ENCODE results near the gene MRPL52.
"Not testable (repeated sequence)": the region's sequence is repeated elsewhere in the genome, so short reads cannot be mapped to it uniquely, and the experiment has no call there.

Gene MRPL52

DNA sequence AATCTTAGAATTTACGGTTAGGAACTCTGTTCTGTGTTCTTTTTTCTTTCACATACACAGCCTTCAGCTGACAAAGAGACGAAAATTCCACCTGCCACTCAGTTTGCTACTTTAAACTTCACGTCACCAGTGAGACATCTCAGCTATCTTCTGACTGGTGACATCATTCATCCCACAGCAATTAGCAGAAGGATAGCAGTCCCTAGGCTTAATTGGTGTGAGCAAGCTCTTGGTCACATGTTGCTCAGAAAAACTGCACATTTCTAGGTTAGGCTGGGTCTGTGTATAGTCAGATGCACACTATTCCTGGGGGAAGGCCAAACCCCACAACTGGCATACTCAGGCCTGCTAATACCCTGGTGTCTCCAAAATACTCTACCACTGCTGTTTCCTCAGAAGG is 38.4 kb upstream of the MRPL52 start:
- Mint-ChIP-seq H3K4me1 (no peaks in the 10 kb centered on the region), H3K27me3 (ENCODE audit: low read depth) (no peaks in the 10 kb centered on the region), H3K4me3 (no peak overlapping the region), H3K27ac (no peak overlapping the region), H3K9me3 (no peaks in the 10 kb centered on the region), H3K36me3 (ENCODE audit: low read depth) (no peaks in the 10 kb centered on the region)
- TF ChIP-seq, protein P1, sequence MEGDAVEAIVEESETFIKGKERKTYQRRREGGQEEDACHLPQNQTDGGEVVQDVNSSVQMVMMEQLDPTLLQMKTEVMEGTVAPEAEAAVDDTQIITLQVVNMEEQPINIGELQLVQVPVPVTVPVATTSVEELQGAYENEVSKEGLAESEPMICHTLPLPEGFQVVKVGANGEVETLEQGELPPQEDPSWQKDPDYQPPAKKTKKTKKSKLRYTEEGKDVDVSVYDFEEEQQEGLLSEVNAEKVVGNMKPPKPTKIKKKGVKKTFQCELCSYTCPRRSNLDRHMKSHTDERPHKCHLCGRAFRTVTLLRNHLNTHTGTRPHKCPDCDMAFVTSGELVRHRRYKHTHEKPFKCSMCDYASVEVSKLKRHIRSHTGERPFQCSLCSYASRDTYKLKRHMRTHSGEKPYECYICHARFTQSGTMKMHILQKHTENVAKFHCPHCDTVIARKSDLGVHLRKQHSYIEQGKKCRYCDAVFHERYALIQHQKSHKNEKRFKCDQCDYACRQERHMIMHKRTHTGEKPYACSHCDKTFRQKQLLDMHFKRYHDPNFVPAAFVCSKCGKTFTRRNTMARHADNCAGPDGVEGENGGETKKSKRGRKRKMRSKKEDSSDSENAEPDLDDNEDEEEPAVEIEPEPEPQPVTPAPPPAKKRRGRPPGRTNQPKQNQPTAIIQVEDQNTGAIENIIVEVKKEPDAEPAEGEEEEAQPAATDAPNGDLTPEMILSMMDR (IDR thresholded peaks at IDR 0.05; ENCODE audit: unreplicated experiment in 3 of 3): no peak

DNA sequence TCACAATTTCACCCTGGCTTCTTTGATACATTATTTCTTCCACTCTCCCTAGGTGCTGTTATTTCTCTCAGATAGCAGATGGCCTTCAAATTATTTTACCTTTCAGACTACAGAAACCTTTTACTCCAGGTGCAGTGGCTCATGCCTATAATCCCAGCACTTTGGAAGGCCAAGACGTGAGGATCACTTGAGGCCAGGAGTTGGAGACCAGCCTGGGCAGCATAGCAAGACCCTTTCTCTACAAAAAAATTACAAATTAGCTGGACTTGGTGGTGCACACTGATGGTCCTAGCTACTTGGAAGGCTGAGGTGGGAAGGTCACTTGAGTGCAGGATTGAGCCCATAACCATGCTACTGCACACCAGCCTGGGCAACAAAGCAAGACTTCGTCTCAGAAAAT is 37.5 kb upstream of the MRPL52 start:
- no peak overlapping the region for H3K27ac Mint-ChIP-seq
- no peak overlapping the region for H3K4me3 Mint-ChIP-seq
- H3K9me3 Mint-ChIP-seq: no peaks in the 10 kb centered on the region
- H3K27me3 Mint-ChIP-seq (ENCODE audit: low read depth): no peaks in the 10 kb centered on the region
- no peaks in the 10 kb centered on the region for H3K4me1 Mint-ChIP-seq
- no peaks in the 10 kb centered on the region for H3K36me3 Mint-ChIP-seq (ENCODE audit: low read depth)
- TF ChIP-seq, protein P1 (IDR thresholded peaks at IDR 0.05; ENCODE audit: unreplicated experiment in 3 of 3): no peak

DNA sequence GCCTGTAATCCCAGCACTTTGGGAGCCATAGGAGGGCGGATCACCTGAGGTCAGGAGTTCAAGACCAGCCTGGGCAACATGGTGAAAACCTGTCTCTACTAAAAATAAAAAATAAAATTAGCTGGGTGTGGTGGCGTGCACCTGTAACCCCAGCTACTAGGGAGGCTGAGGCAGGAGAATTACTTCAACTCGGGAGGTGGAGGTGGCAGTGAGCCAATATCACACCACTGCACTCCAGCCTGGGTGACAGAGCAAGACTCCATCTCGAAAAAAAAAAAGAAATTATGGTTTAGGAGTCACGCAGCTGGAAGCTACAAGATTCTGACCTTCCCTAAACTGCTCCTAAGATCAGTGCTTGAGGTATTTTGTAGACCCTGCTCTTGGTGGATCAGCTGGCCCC is 36.1 kb upstream of the MRPL52 start:
- H3K36me3 Mint-ChIP-seq (ENCODE audit: low read depth); H3K27me3 Mint-ChIP-seq (ENCODE audit: low read depth); H3K4me1 Mint-ChIP-seq; H3K9me3 Mint-ChIP-seq; H3K4me3 Mint-ChIP-seq: not testable (repeated sequence)
- peak overlapping the region in 1 of 3 experiments; percentile 76 for H3K27ac Mint-ChIP-seq

- TF ChIP-seq, protein P1 (IDR thresholded peaks at IDR 0.05; ENCODE audit: unreplicated experiment in 3 of 3): no peak
- Mint-ChIP-seq H3K27ac (peak overlapping the region in 1 of 3 experiments; percentile 76), H3K9me3 (no peaks in the 10 kb centered on the region), H3K27me3 (ENCODE audit: low read depth) (peaks cover 4% of the 10 kb centered on the region), H3K4me3 (no peak overlapping the region), H3K4me1 (no peaks in the 10 kb centered on the region), H3K36me3 (ENCODE audit: low read depth) (no peaks in the 10 kb centered on the region)
These were observed 35.7 kb upstream of the MRPL52 start for GRCh38 chr14:22793976-22794375.

DNA sequence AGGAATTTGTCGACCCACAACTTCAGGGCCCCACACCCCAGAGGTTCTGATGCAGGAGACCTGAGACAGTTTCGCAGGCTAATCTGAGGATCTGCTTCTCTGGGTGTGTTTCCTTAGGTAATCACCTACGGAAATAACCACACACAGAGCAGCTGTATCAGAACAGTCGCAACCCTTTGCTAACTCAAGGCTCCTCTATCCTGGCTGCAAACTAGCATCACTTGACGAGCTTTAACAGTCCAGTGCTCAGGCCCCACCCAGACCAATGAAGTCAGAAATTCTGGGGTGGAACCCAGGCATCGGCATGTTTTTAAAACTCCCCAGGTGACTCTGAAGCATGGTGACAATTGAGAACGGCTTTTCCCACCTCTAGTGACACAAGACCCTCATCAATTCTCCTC is 35.1 kb upstream of the MRPL52 start:
- no peak overlapping the region for H3K4me3 Mint-ChIP-seq
- no peaks in the 10 kb centered on the region for H3K4me1 Mint-ChIP-seq
- peak overlapping the region in 1 of 3 experiments; percentile 9 for H3K27ac Mint-ChIP-seq
- H3K9me3 Mint-ChIP-seq: no peaks in the 10 kb centered on the region
- TF ChIP-seq, protein P1 (IDR thresholded peaks at IDR 0.05; ENCODE audit: unreplicated experiment in 3 of 3): no peak
- H3K36me3 Mint-ChIP-seq (ENCODE audit: low read depth): no peaks in the 10 kb centered on the region
- peaks cover 7% of the 10 kb centered on the region for H3K27me3 Mint-ChIP-seq (ENCODE audit: low read depth)

DNA sequence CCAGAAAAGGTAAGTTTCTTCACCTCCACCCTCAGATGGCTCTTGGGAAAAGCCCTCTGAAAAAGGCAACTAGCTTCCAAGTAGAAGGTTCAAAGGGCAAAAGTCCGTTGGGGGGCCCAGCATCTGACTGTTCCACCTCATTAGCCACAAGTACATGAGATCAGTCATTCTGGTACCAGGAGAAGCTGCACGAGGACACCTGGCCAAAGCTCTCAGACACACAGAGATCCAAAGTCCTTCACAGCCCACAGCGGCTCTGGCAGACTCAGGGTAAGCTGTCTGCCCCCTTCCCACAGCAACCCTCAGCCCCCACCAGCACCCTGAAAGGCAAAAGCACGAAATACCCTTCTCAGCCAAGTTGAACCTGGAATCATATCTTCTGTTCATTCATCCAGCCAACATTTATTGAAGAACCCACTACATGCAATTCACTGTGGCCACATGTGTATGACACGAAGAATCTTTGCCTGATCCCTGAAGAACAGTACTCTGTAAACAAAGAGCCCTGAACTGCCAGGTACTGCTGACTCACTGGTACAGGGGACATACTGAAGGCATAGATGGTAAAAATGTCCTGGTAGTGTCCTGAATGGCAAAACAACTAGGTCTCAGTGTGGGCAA is 33.5 kb upstream of the MRPL52 start:
- H3K27me3 Mint-ChIP-seq (ENCODE audit: low read depth): peaks cover 7% of the 10 kb centered on the region
- TF ChIP-seq, protein P1 (IDR thresholded peaks at IDR 0.05; ENCODE audit: unreplicated experiment in 3 of 3): no peak

More for the DNA sequence above, 33.5 kb upstream of the MRPL52 start:
- Mint-ChIP-seq H3K4me1 (no peaks in the 10 kb centered on the region), H3K27ac (peak overlapping the region in 2 of 3 experiments; percentile 67 to 92), H3K9me3 (no peaks in the 10 kb centered on the region), H3K4me3 (peak overlapping the region in 1 of 3 experiments; percentile 3), H3K36me3 (ENCODE audit: low read depth) (no peaks in the 10 kb centered on the region)

All from nephron (organoid).